Vagina (tissue), 2 donors: ENCODE results near the gene ITK. TPM values are rescaled to one million over a fixed set of nuclear protein-coding genes. Genes with fewer than 3 reads are reported as not detected.

Source experiments
- DNase-seq, 2 donors: peaks; one replicate each; pipeline ENCODE4 v3.0.0-alpha.2; 2017; ENCODE audit errors: extremely low spot score in 2 of 2
- H3K27ac ChIP-seq: fragments of 200-600 bp; sonication (generic); one replicate; pipeline ENCODE4 v1.5.1; 2019
- H3K27me3 ChIP-seq: fragments of 200-600 bp; sonication (generic); one replicate; pipeline ENCODE4 v1.5.1; 2019
- H3K36me3 ChIP-seq, 2 donors: fragments of 200-600 bp; sonication (generic); one replicate each; pipeline ENCODE4 v1.5.1; 2017 to 2019
- H3K4me1 ChIP-seq: fragments of 200-600 bp; sonication (generic); one replicate; pipeline ENCODE4 v1.5.1; 2019
- H3K4me3 ChIP-seq, 2 donors: fragments of 200-600 bp; sonication (generic); 1 replicate in 1 of 2; 2 replicates in 1 of 2; pipeline ENCODE4 v1.5.1; 2016 to 2019
- H3K9me3 ChIP-seq: fragments of 200-600 bp; sonication (generic); one replicate; pipeline ENCODE4 v1.5.1; 2019
- POLR2A ChIP-seq, 2 donors: fragments of 450-650 bp; IDR thresholded peaks; one replicate each; pipeline ENCODE4 v1.6.1; 2017; ENCODE audit warnings: antibody characterized with exemption in 2 of 2, mild to moderate bottlenecking in 2 of 2, moderate library complexity in 2 of 2
- POLR2AphosphoS5 ChIP-seq, 2 donors: sonication (generic); formaldehyde crosslinking; IDR thresholded peaks; one replicate each; pipeline ENCODE4 v1.9.0; 2017; ENCODE audit warnings: antibody characterized with exemption in 2 of 2, mild to moderate bottlenecking in 2 of 2, low read depth in 1 of 2; ENCODE audit not compliant: insufficient read depth in 1 of 2
- intact Hi-C: fragments of 100-400 bp; cut with DNase I; formaldehyde crosslinking; loops from one replicate; pipeline ENCODE4 v1.15.1; 2023
- total RNA-seq: library from RNA; depleted of rRNA; stranded (reverse); fragments of >200 nt; gene quantifications from one replicate; pipeline ENCODE4 v1.2.3, GENCODE V29; 2016
- TF ChIP-seq, protein P1 (sequence below), 3 experiments: fragments of 450-650 bp in 2 of 3; fragments of 200-600 bp in 1 of 3; sonication (generic) in 1 of 3; IDR thresholded peaks; one replicate each; pipeline ENCODE4 v1.5.1; 2017 to 2019; ENCODE audit warnings: antibody characterized with exemption in 3 of 3, mild to moderate bottlenecking in 2 of 3, moderate library complexity in 2 of 3

The ITK gene
- total RNA-seq, 1 donor from 2014 or later, result 15.7 TPM

DNA sequence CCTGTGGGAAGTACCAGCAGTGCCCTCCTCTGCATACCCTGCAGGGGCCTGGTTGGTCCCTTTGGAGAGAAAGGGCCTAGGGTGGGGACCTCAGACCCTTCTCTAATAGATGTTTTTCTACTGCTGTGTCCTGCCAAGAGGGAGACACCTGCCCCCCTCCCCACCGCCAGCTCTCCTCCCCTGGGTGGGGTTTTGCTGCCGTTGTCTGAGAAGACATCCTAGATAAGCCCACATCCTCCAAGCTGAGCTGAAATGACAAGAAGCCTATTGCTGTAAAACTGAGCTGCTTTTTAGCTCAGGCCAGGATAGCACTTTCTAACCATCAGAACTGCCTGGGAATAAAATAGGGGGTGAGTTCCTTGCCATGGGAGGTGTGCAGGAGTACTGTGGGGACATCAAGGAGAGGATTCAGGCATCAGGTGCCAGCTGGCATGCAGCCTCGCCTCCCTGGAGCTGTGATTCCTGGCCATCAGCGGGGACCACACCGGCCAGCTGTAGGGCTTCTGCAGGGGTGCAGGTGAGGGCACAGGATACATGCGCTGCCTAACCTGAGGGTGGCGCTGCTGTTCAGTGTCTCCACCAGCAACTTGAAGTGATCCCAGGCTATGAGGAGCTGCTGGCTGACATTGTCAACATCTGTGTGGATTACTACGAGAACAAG lies 123.2 kb downstream of the ITK start:
- TF ChIP-seq POLR2AphosphoS5 (IDR thresholded peaks at IDR 0.05; ENCODE audit: insufficient read depth in 1 of 2, low read depth in 1 of 2) (no peak), POLR2A (IDR thresholded peaks at IDR 0.05) (no peak)
- TF ChIP-seq, protein P1, sequence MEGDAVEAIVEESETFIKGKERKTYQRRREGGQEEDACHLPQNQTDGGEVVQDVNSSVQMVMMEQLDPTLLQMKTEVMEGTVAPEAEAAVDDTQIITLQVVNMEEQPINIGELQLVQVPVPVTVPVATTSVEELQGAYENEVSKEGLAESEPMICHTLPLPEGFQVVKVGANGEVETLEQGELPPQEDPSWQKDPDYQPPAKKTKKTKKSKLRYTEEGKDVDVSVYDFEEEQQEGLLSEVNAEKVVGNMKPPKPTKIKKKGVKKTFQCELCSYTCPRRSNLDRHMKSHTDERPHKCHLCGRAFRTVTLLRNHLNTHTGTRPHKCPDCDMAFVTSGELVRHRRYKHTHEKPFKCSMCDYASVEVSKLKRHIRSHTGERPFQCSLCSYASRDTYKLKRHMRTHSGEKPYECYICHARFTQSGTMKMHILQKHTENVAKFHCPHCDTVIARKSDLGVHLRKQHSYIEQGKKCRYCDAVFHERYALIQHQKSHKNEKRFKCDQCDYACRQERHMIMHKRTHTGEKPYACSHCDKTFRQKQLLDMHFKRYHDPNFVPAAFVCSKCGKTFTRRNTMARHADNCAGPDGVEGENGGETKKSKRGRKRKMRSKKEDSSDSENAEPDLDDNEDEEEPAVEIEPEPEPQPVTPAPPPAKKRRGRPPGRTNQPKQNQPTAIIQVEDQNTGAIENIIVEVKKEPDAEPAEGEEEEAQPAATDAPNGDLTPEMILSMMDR (IDR thresholded peaks at IDR 0.05), result no peak
- Histone ChIP-seq H3K27ac (no peak overlapping the region), H3K27me3 (no peaks in the 10 kb centered on the region), H3K36me3 (no peaks in the 10 kb centered on the region), H3K4me1 (no peaks in the 10 kb centered on the region), H3K4me3 (no peak overlapping the region), H3K9me3 (no peaks in the 10 kb centered on the region)
- no peak for DNase-seq
- intact Hi-C loops, result no loop called here

Other genes starting within 250 kb of the ITK start
- gene TIMD4, start 217.6 kb upstream of the ITK start, total RNA-seq, result not detected
- not detected for gene HAVCR1, start 121.7 kb upstream of the ITK start, total RNA-seq
- gene HAVCR2, start 71.8 kb upstream of the ITK start, total RNA-seq, result 4.4 TPM
- 19.4 TPM for gene MED7, start 38.0 kb upstream of the ITK start, total RNA-seq
- not detected for gene GARIN3, start 14.6 kb upstream of the ITK start, total RNA-seq
- gene CYFIP2, start 85.3 kb downstream of the ITK start, total RNA-seq, result 27.7 TPM